Astrocyte (in vitro differentiated cells and primary cell): Measurements from ENCODE around the gene SURF4. TPM values are rescaled to one million over a fixed set of nuclear protein-coding genes. Genes with fewer than 3 reads are reported as not detected.

ENCODE experiments used
- DNase-seq: peaks from one replicate; pipeline ENCODE4 v3.0.0-alpha.2; 2010; ENCODE audit warnings: low read depth
- FAIRE-seq: peaks from 2 replicates; lab custom pipeline; 2011; peaks lifted over from hg19 to GRCh38; lab: Jason Lieb, UNC
- H2AFZ ChIP-seq: 2 replicates; pipeline ENCODE4 v1.6.0; 2012; ENCODE audit warnings: low read depth, low read length, inconsistent platforms
- H3K27ac ChIP-seq: 2 replicates; pipeline ENCODE4 v1.5.1; 2011; ENCODE audit warnings: low read depth, low read length, inconsistent platforms
- H3K27me3 ChIP-seq: 2 replicates; pipeline ENCODE4 v1.6.0; 2011; ENCODE audit warnings: low read length, inconsistent platforms; ENCODE audit not compliant: insufficient read depth
- H3K36me3 ChIP-seq: 2 replicates; pipeline ENCODE4 v1.5.1; 2011; ENCODE audit warnings: low read length, inconsistent platforms; ENCODE audit not compliant: insufficient read depth
- H3K4me1 ChIP-seq: 2 replicates; pipeline ENCODE4 v1.5.1; 2011; ENCODE audit warnings: low read length, inconsistent platforms; ENCODE audit not compliant: insufficient read depth
- H3K4me2 ChIP-seq: 2 replicates; pipeline ENCODE4 v1.6.0; 2012; ENCODE audit warnings: low read length, inconsistent platforms
- H3K4me3 ChIP-seq: 2 replicates; pipeline ENCODE4 v1.5.1; 2011; ENCODE audit warnings: low read depth, mild to moderate bottlenecking, low read length, inconsistent platforms; ENCODE audit not compliant: insufficient read depth
- H3K79me2 ChIP-seq: 2 replicates; pipeline ENCODE4 v1.6.0; 2012; ENCODE audit warnings: mild to moderate bottlenecking, low read length, inconsistent platforms; ENCODE audit not compliant: insufficient read depth
- H3K9ac ChIP-seq: 2 replicates; pipeline ENCODE4 v1.6.0; 2012; ENCODE audit warnings: mild to moderate bottlenecking, low read length, inconsistent platforms
- H3K9me3 ChIP-seq: 2 replicates; pipeline ENCODE4 v1.5.1; 2012; ENCODE audit warnings: low read depth, mild to moderate bottlenecking, low read length, inconsistent platforms; ENCODE audit not compliant: insufficient read depth
- H4K20me1 ChIP-seq: 2 replicates; pipeline ENCODE4 v1.6.0; 2012; ENCODE audit warnings: low read length, inconsistent platforms; ENCODE audit not compliant: insufficient read depth
- H3K27ac Mint-ChIP-seq: one replicate; pipeline ENCODE4 v1.8.0; 2021; ENCODE audit warnings: mild to moderate bottlenecking, mixed read lengths; ENCODE audit not compliant: unreplicated experiment
- H3K27me3 Mint-ChIP-seq: one replicate; pipeline ENCODE4 v1.8.0; 2021; ENCODE audit warnings: low read depth, mixed read lengths; ENCODE audit not compliant: unreplicated experiment
- H3K36me3 Mint-ChIP-seq: one replicate; pipeline ENCODE4 v1.8.0; 2021; ENCODE audit warnings: low read depth, mixed read lengths; ENCODE audit not compliant: unreplicated experiment
- H3K4me1 Mint-ChIP-seq: one replicate; pipeline ENCODE4 v1.8.0; 2021; ENCODE audit warnings: low read depth, mixed read lengths; ENCODE audit not compliant: unreplicated experiment
- H3K4me3 Mint-ChIP-seq: one replicate; pipeline ENCODE4 v1.8.0; 2021; ENCODE audit warnings: mild to moderate bottlenecking, moderate library complexity, mixed read lengths; ENCODE audit not compliant: unreplicated experiment
- H3K9me3 Mint-ChIP-seq: one replicate; pipeline ENCODE4 v1.8.0; 2021; ENCODE audit warnings: mild to moderate bottlenecking, mixed read lengths; ENCODE audit not compliant: unreplicated experiment
- CTCF ChIP-seq: IDR thresholded peaks from 2 replicates; pipeline ENCODE4 v1.5.1; 2011; ENCODE audit warnings: low read depth, mild to moderate bottlenecking, inconsistent platforms, low read length, moderate library complexity; ENCODE audit not compliant: insufficient read depth
- EZH2 ChIP-seq: IDR thresholded peaks from 2 replicates; pipeline ENCODE4 v1.6.1; 2012; ENCODE audit warnings: mild to moderate bottlenecking, low read length, inconsistent platforms; ENCODE audit not compliant: insufficient read depth
- total RNA-seq: library from RNA; stranded (reverse); gene quantifications from 2 replicates; pipeline ENCODE4 v1.2.1, GENCODE V29; 2021

The SURF4 gene
- total RNA-seq, 1 donor from 2014 or later = 338 TPM

- FAIRE-seq = no peak
- no peak overlapping the region for H3K9ac ChIP-seq
- H3K4me1 ChIP-seq = peaks cover 15% of the 10 kb centered on the region
- DNase-seq = no peak
- no peak overlapping the region for H3K27ac ChIP-seq
- Mint-ChIP-seq H3K27ac (no peak overlapping the region), H3K4me3 (no peak overlapping the region), H3K27me3 (no peaks in the 10 kb centered on the region), H3K36me3 (peaks cover 9% of the 10 kb centered on the region), H3K9me3 (no peaks in the 10 kb centered on the region), H3K4me1 (peaks cover 34% of the 10 kb centered on the region)
- H3K36me3 ChIP-seq = peaks cover 38% of the 10 kb centered on the region
- H3K27me3 ChIP-seq = no peaks in the 10 kb centered on the region
- H3K4me3 ChIP-seq = no peak overlapping the region
- no peaks in the 10 kb centered on the region for H3K9me3 ChIP-seq
- peaks cover 88% of the 10 kb centered on the region for H3K79me2 ChIP-seq
- H2AFZ ChIP-seq = no peak overlapping the region
- TF ChIP-seq EZH2 (no peak), CTCF (no peak)
- peaks cover 80% of the 10 kb centered on the region for H4K20me1 ChIP-seq
- no peak overlapping the region for H3K4me2 ChIP-seq
Observed at GRCh38 chr9:133359399-133360175, 16.3 kb downstream of the SURF4 start.

- no peak for FAIRE-seq
- H3K27ac Mint-ChIP-seq = peak overlapping the region; percentile 66
- H3K4me3 ChIP-seq = peak overlapping the region; percentile 66
Observed at GRCh38 chr9:133357656-133358055, 18.2 kb downstream of the SURF4 start.

More at GRCh38 chr9:133357656-133358055, 18.2 kb downstream of the SURF4 start:
- DNase-seq = no peak
- H2AFZ ChIP-seq = no peak overlapping the region
- H3K9me3 ChIP-seq = no peaks in the 10 kb centered on the region
- H4K20me1 ChIP-seq = peaks cover 82% of the 10 kb centered on the region
- H3K4me3 Mint-ChIP-seq = peak overlapping the region; percentile 84
- H3K4me2 ChIP-seq = peak overlapping the region; percentile 99
- H3K36me3 Mint-ChIP-seq = peaks cover 12% of the 10 kb centered on the region
- peaks cover 77% of the 10 kb centered on the region for H3K79me2 ChIP-seq
- H3K27me3 Mint-ChIP-seq = no peaks in the 10 kb centered on the region
- TF ChIP-seq CTCF = no peak
- no peak for TF ChIP-seq EZH2
- no peak overlapping the region for H3K27ac ChIP-seq
- no peak overlapping the region for H3K9ac ChIP-seq
- H3K9me3 Mint-ChIP-seq = no peaks in the 10 kb centered on the region
- peaks cover 26% of the 10 kb centered on the region for H3K36me3 ChIP-seq
- H3K27me3 ChIP-seq = no peaks in the 10 kb centered on the region
- peaks cover 15% of the 10 kb centered on the region for H3K4me1 ChIP-seq
- peaks cover 24% of the 10 kb centered on the region for H3K4me1 Mint-ChIP-seq
